Dermis lymphatic vessel endothelial cell (primary cell): Measurements from ENCODE around the gene CHRFAM7A. TPM values are rescaled to one million over a fixed set of nuclear protein-coding genes. Genes with fewer than 3 reads are reported as not detected.

Experiments
- total RNA-seq: library from RNA; depleted of rRNA; stranded (reverse); fragments of >200 nt; gene quantifications from 2 replicates; pipeline ENCODE4 v1.2.1, GENCODE V29; 2014

The CHRFAM7A gene
- total RNA-seq = 0.60 and 1.6 TPM in 2 replicates

GRCh38 chr15:30392766-30393663 lies at the start of gene CHRFAM7A:
TSS of gene CHRFAM7A (minus strand) at chr15:30393540. CDS start at chr15:30383351, 10,189 bp downstream.

GRCh38 chr15:30414160-30414559 lies 20.8 kb upstream of the CHRFAM7A start, which contains the start of gene GOLGA8R:
TSS of gene GOLGA8R (minus strand) at chr15:30414260. CDS start at chr15:30414162, 98 bp downstream.

Other genes with a start within 250 kb of the CHRFAM7A start
- 0.33 and 0.60 TPM in 2 replicates for gene GOLGA8R, start 20.7 kb upstream of the CHRFAM7A start, total RNA-seq
- 0.22 and 0.43 TPM in 2 replicates for gene GOLGA8Q, start 158.5 kb upstream of the CHRFAM7A start, total RNA-seq
- 0.69 and 0.98 TPM in 2 replicates for gene GOLGA8H, start 210.5 kb upstream of the CHRFAM7A start, total RNA-seq